MM.1S (cell line): ENCODE results near the gene CFAP119.

Source experiments
- DNase-seq: peaks from one replicate; pipeline ENCODE4 v3.0.0-alpha.2; 2015
- H2AFZ ChIP-seq: fragments of 300-600 bp; sonication (generic); 2 replicates; pipeline ENCODE4 v1.6.0; 2016; ENCODE audit warnings: antibody characterized with exemption, low read length
- H3F3A ChIP-seq: fragments of 300-600 bp; sonication (generic); 2 replicates; pipeline ENCODE4 v1.6.1; 2016; ENCODE audit warnings: mild to moderate bottlenecking, antibody characterized with exemption, low read length, moderate library complexity, mixed read lengths; ENCODE audit not compliant: insufficient read depth
- H3K27ac ChIP-seq: fragments of 300-600 bp; sonication (generic); 2 replicates; pipeline ENCODE4 v1.5.1; 2016; ENCODE audit warnings: mild to moderate bottlenecking, low read length
- H3K27me3 ChIP-seq: fragments of 300-600 bp; sonication (generic); replicated peaks from 2 replicates; pipeline ENCODE4 v1.6.0; 2016; ENCODE audit warnings: low read length; ENCODE audit not compliant: insufficient read depth
- H3K36me3 ChIP-seq: fragments of 300-600 bp; sonication (generic); replicated peaks from 2 replicates; pipeline ENCODE4 v1.6.1; 2016; ENCODE audit warnings: mild to moderate bottlenecking, low read length, mixed read lengths; ENCODE audit not compliant: insufficient read depth
- H3K4me1 ChIP-seq: fragments of 300-600 bp; sonication (generic); 2 replicates; pipeline ENCODE4 v1.6.1; 2016; ENCODE audit warnings: low read length, mixed read lengths
- H3K4me2 ChIP-seq: fragments of 300-600 bp; sonication (generic); 2 replicates; pipeline ENCODE4 v1.6.0; 2016; ENCODE audit warnings: low read depth, low read length
- H3K4me3 ChIP-seq: fragments of 300-600 bp; sonication (generic); 2 replicates; pipeline ENCODE4 v1.5.1; 2016; ENCODE audit warnings: low read length, mixed read lengths
- H3K79me2 ChIP-seq: fragments of 300-600 bp; sonication (generic); 2 replicates; pipeline ENCODE4 v1.6.1; 2016; ENCODE audit warnings: mixed run types, low read length, mixed read lengths
- H3K9ac ChIP-seq: fragments of 300-600 bp; sonication (generic); 2 replicates; pipeline ENCODE4 v1.6.1; 2016; ENCODE audit warnings: low read length, mixed read lengths
- H3K9me2 ChIP-seq: fragments of 300-600 bp; sonication (generic); replicated peaks from 2 replicates; pipeline ENCODE4 v1.6.1; 2016; ENCODE audit warnings: mild to moderate bottlenecking, low read length, mixed read lengths; ENCODE audit not compliant: insufficient read depth
- H3K9me3 ChIP-seq: fragments of 300-600 bp; sonication (generic); replicated peaks from 2 replicates; pipeline ENCODE4 v1.6.1; 2016; ENCODE audit warnings: mild to moderate bottlenecking, low read length, mixed read lengths; ENCODE audit not compliant: insufficient read depth
- H4K20me1 ChIP-seq: fragments of 300-600 bp; sonication (generic); 2 replicates; pipeline ENCODE4 v1.6.1; 2016; ENCODE audit warnings: mild to moderate bottlenecking, low read length, moderate library complexity, mixed read lengths; ENCODE audit not compliant: insufficient read depth
- CTCF ChIP-seq: fragments of 300-600 bp; sonication (generic); IDR thresholded peaks from 2 replicates; pipeline ENCODE4 v1.5.1; 2016; ENCODE audit warnings: antibody characterized with exemption, low read length, mixed read lengths
- EZH2 ChIP-seq: fragments of 300-600 bp; sonication (generic); optimal IDR thresholded peaks from 2 replicates; pipeline ENCODE3; 2017; ENCODE audit warnings: low read depth, mild to moderate bottlenecking, antibody characterized with exemption, low read length, mixed read lengths
- EZH2phosphoT487 ChIP-seq: fragments of 300-600 bp; sonication (generic); IDR thresholded peaks from 2 replicates; pipeline ENCODE4 v1.6.1; 2018; ENCODE audit warnings: antibody characterized with exemption, low read length

Gene CFAP119

GRCh38 chr16:30775131-30775391, 13.2 kb upstream of the CFAP119 start:
- peak overlapping the region; percentile 11; the same call in 1 of the 2 replicates for H2AFZ ChIP-seq
- H3K9me2 ChIP-seq, result no peaks in the 10 kb centered on the region
- no peaks in the 10 kb centered on the region for H3K9me3 ChIP-seq
- H4K20me1 ChIP-seq, result no peaks in the 10 kb centered on the region
- peak overlapping the region; percentile 93 for H3K4me2 ChIP-seq
- no peaks in the 10 kb centered on the region for H3K4me1 ChIP-seq
- no peaks in the 10 kb centered on the region for H3K79me2 ChIP-seq
- H3K36me3 ChIP-seq, result no peaks in the 10 kb centered on the region; the same call in 1 of the 2 replicates
- no peak for DNase-seq
- H3K27ac ChIP-seq, result no peak overlapping the region
- peak overlapping the region; percentile 71 for H3K9ac ChIP-seq
- no peaks in the 10 kb centered on the region for H3F3A ChIP-seq
- TF ChIP-seq EZH2, result no peak
- TF ChIP-seq EZH2phosphoT487, result no peak
- TF ChIP-seq CTCF, result no peak
- no peaks in the 10 kb centered on the region for H3K27me3 ChIP-seq
- H3K4me3 ChIP-seq, result peak overlapping the region; percentile 69

DNA sequence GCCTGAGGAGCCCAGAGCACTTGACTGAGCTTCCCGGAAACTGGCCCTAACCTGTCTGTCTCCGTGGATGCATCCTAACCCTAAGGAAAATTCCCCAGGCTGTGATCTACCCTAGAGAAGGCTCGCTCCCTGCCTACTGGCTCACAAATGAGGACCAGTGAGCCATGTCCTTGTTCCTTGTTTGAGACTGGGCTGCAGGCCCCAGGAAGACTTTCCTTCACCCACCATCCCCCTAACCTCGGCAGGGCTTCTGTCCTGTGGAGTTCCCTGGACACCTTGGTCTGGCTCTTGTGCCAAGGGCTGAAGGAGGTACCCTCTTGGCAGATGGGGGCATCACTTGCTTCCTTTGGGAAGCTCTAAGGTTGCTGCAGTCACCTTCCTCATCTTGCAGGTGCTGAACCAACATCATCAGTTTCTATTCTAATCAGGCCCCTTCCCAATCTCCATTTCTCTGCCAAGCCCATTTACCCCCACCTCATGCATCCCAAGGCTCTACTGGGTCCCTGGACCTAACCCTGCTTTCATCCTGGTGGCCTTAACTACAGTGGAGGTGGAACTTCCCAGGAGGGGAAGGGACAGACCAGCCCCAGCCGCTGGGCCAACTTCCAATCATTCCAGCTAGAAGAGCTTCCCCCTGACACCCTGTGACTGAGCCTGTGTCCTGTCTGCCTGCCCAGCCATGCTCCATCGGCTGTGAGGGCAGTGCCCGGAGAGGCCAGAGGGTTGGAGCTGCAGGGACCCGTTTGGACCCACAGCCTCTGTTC, 12.7 kb upstream of the CFAP119 start:
- Histone ChIP-seq H3K9me3 (no peaks in the 10 kb centered on the region), H3K9me2 (no peaks in the 10 kb centered on the region), H3K4me2 (peak overlapping the region; percentile 93), H3K9ac (no peak overlapping the region; the same call in 1 of the 2 replicates), H2AFZ (no peak overlapping the region), H3K4me1 (no peaks in the 10 kb centered on the region), H3F3A (no peaks in the 10 kb centered on the region), H3K27ac (no peak overlapping the region), H3K36me3 (no peaks in the 10 kb centered on the region; the same call in 1 of the 2 replicates), H4K20me1 (no peaks in the 10 kb centered on the region), H3K79me2 (no peaks in the 10 kb centered on the region), H3K27me3 (no peaks in the 10 kb centered on the region), H3K4me3 (peak overlapping the region; percentile 69)
- DNase-seq, result no peak
- TF ChIP-seq EZH2 (no peak), CTCF (no peak), EZH2phosphoT487 (no peak)

- Histone ChIP-seq H3K9me3 (no peaks in the 10 kb centered on the region), H3K9ac (no peak overlapping the region), H3K79me2 (no peaks in the 10 kb centered on the region), H4K20me1 (no peaks in the 10 kb centered on the region), H3K4me3 (no peak overlapping the region), H3K27me3 (no peaks in the 10 kb centered on the region), H2AFZ (no peak overlapping the region), H3K4me2 (no peak overlapping the region), H3K4me1 (no peaks in the 10 kb centered on the region), H3K36me3 (no peaks in the 10 kb centered on the region; the same call in 1 of the 2 replicates), H3K9me2 (no peaks in the 10 kb centered on the region), H3F3A (no peaks in the 10 kb centered on the region), H3K27ac (no peak overlapping the region)
- no peak for TF ChIP-seq EZH2
- no peak for TF ChIP-seq EZH2phosphoT487
- no peak for TF ChIP-seq CTCF
- no peak for DNase-seq
Measured at GRCh38 chr16:30773826-30774225, 12.0 kb upstream of the CFAP119 start.
